HCT116 (cell line): ENCODE data around the gene ACADVL. TPM values are rescaled to one million over a fixed set of nuclear protein-coding genes. Genes with fewer than 3 reads are reported as not detected.

Experiments used
- ATAC-seq: fragments of 200-7000 bp; cut with Tn5 transposase; 2 replicates; pipeline ENCODE4 v1.9.1; 2020; ENCODE audit warnings: mild to moderate bottlenecking, moderate library complexity
- BruUV-seq: library from RNA; stranded (reverse); fragments of 400-500 nt; replicated peaks from 2 replicates; lab custom pipeline; 2021; lab: Mats Ljungman, UMichigan
- CTCF ChIA-PET: fragments of 300-600 bp; sonication (Branson Sonifier 250); formaldehyde crosslinking; loops from one replicate; lab custom pipeline; 2021; ENCODE audit warnings: antibody characterized with exemption; lab: Charles Lee
- POLR2A ChIA-PET: fragments of 300-600, 350-600 bp; sonication (Branson Sonifier 250); formaldehyde crosslinking; loops from one replicate; lab custom pipeline; 2021; ENCODE audit warnings: antibody characterized with exemption; lab: Charles Lee
- RAD21 ChIA-PET, 2 experiments: fragments of 300-600 bp; sonication (Branson Sonifier 250); formaldehyde crosslinking; loops; one replicate each; lab custom pipeline; 2023; ENCODE audit warnings: low total read pairs in 2 of 2; ENCODE audit not compliant: uncharacterized antibody in 2 of 2, unreplicated experiment in 2 of 2, low non-redundant PET in 1 of 2; lab: Charles Lee
- DNase-seq: peaks from one replicate; pipeline ENCODE4 v3.0.0-alpha.2; 2010; ENCODE audit warnings: low read depth, low spot score
- H2AFZ ChIP-seq: fragments of 200-600 bp; shearing (Covaris generic), sonication (generic); 2 replicates; pipeline ENCODE4 v1.6.1; 2017; ENCODE audit warnings: low read depth, mixed run types, mixed read lengths, antibody characterized with exemption, low read length; ENCODE audit not compliant: poor library complexity, severe bottlenecking
- H3K27ac ChIP-seq: 2 replicates; pipeline ENCODE4 v1.5.1; 2012; ENCODE audit warnings: low read depth, low read length
- H3K27me3 ChIP-seq: fragments of 200-600 bp; sonication (generic); 2 replicates; pipeline ENCODE4 v1.6.1; 2016; ENCODE audit warnings: mixed run types, low read length, mixed read lengths; ENCODE audit not compliant: insufficient read depth
- H3K36me3 ChIP-seq, 2 experiments: fragments of 200-500 bp in 1 of 2; fragments of 200-600 bp in 1 of 2; sonication (Bioruptor generic) in 1 of 2; sonication (generic) in 1 of 2; 2 replicates each; pipeline versions ENCODE4 v1.5.1 to v1.6.1; 2014 to 2016; ENCODE audit warnings: low read length in 2 of 2, inconsistent platforms in 1 of 2, mixed read lengths in 1 of 2, mixed run types in 1 of 2; ENCODE audit not compliant: insufficient read depth in 2 of 2, control insufficient read depth in 1 of 2
- H3K4me1 ChIP-seq, 2 experiments: fragments of 200-600 bp in 1 of 2; sonication (generic) in 1 of 2; 2 replicates each; pipeline versions ENCODE4 v1.5.1 to v1.6.1; 2012 to 2017; ENCODE audit warnings: low read length in 2 of 2, inconsistent platforms in 1 of 2, mild to moderate bottlenecking in 1 of 2, mixed read lengths in 1 of 2, mixed run types in 1 of 2, moderate library complexity in 1 of 2; ENCODE audit not compliant: insufficient read depth in 2 of 2, control insufficient read depth in 1 of 2
- H3K4me2 ChIP-seq: fragments of 200-600 bp; sonication (generic); 2 replicates; pipeline ENCODE4 v1.6.1; 2017; ENCODE audit warnings: mixed run types, low read length, mixed read lengths
- H3K4me3 ChIP-seq, 2 experiments: fragments of 200-600 bp in 1 of 2; sonication (generic) in 1 of 2; replicated peaks in 1 of 2; 2 replicates each; pipeline ENCODE4 v1.5.1; 2011 to 2016; ENCODE audit warnings: low read length in 2 of 2, control low read depth in 1 of 2, low read depth in 1 of 2, mild to moderate bottlenecking in 1 of 2, mixed read lengths in 1 of 2, mixed run types in 1 of 2
- H3K79me2 ChIP-seq: fragments of 200-600 bp; sonication (generic); 2 replicates; pipeline ENCODE4 v1.6.1; 2017; ENCODE audit warnings: mild to moderate bottlenecking, mixed run types, low read length, moderate library complexity, mixed read lengths; ENCODE audit not compliant: insufficient read depth
- H3K9ac ChIP-seq: fragments of 200-600 bp; sonication (generic); 2 replicates; pipeline ENCODE4 v1.6.1; 2016; ENCODE audit warnings: low read length, mixed read lengths
- H3K9me2 ChIP-seq: fragments of 200-600 bp; sonication (generic), shearing (Covaris generic); 2 replicates; pipeline ENCODE4 v1.6.1; 2017; ENCODE audit warnings: mixed run types, mild to moderate bottlenecking, moderate library complexity; ENCODE audit not compliant: insufficient read depth
- H3K9me3 ChIP-seq, 2 experiments: fragments of 200-500 bp in 1 of 2; fragments of 200-600 bp in 1 of 2; sonication (Bioruptor generic) in 1 of 2; sonication (generic) in 1 of 2; 2 replicates each; pipeline ENCODE4 v1.6.1; 2014 to 2017; ENCODE audit warnings: low read length in 2 of 2, mixed read lengths in 2 of 2, inconsistent platforms in 1 of 2, low read depth in 1 of 2, mild to moderate bottlenecking in 1 of 2, mixed run types in 1 of 2, moderate library complexity in 1 of 2; ENCODE audit not compliant: control insufficient read depth in 1 of 2, insufficient read depth in 1 of 2
- H4K20me1 ChIP-seq: fragments of 200-600 bp; sonication (generic), shearing (Covaris generic); 2 replicates; pipeline ENCODE4 v1.6.1; 2017; ENCODE audit warnings: mixed run types, mild to moderate bottlenecking, moderate library complexity; ENCODE audit not compliant: insufficient read depth
- EZH2phosphoT487 ChIP-seq: fragments of 200-600 bp; IDR thresholded peaks from 2 replicates; pipeline ENCODE4 v1.6.1; 2018; ENCODE audit warnings: antibody characterized with exemption, borderline replicate concordance
- POLR2AphosphoS5 ChIP-seq: IDR thresholded peaks from 2 replicates; pipeline ENCODE4 v1.6.1; 2011; ENCODE audit warnings: mild to moderate bottlenecking, low read depth, low read length, moderate library complexity
- RAD21 ChIP-seq: IDR thresholded peaks from 2 replicates; pipeline ENCODE4 v1.6.1; 2012; ENCODE audit warnings: low read depth, mild to moderate bottlenecking
- TCF7L2 ChIP-seq: IDR thresholded peaks from 2 replicates; pipeline ENCODE4 v1.7.0; 2011; ENCODE audit warnings: borderline replicate concordance, inconsistent platforms; ENCODE audit not compliant: insufficient read depth, insufficient read length; ENCODE audit errors: extremely low read depth
- ZNF274 ChIP-seq: fragments of 200-500 bp; sonication (Bioruptor generic); IDR thresholded peaks from 2 replicates; pipeline ENCODE4 v1.6.1; 2014; ENCODE audit warnings: mild to moderate bottlenecking, low read depth, low read length, inconsistent platforms
- intact Hi-C: fragments of 100-400 bp; cut with micrococcal nuclease; formaldehyde crosslinking; loops from 2 replicates; pipeline ENCODE4 v1.10.0; 2022
- total RNA-seq: library from RNA; stranded (reverse); gene quantifications from one replicate; pipeline ENCODE4 v1.2.1, GENCODE V29; 2021; ENCODE audit not compliant: unreplicated experiment
- TF ChIP-seq, protein P1 (sequence below): IDR thresholded peaks from 2 replicates; pipeline ENCODE4 v1.6.1; 2012

The ACADVL gene
- total RNA-seq, 1 experiment from 2014 or later: 554 TPM

DNA sequence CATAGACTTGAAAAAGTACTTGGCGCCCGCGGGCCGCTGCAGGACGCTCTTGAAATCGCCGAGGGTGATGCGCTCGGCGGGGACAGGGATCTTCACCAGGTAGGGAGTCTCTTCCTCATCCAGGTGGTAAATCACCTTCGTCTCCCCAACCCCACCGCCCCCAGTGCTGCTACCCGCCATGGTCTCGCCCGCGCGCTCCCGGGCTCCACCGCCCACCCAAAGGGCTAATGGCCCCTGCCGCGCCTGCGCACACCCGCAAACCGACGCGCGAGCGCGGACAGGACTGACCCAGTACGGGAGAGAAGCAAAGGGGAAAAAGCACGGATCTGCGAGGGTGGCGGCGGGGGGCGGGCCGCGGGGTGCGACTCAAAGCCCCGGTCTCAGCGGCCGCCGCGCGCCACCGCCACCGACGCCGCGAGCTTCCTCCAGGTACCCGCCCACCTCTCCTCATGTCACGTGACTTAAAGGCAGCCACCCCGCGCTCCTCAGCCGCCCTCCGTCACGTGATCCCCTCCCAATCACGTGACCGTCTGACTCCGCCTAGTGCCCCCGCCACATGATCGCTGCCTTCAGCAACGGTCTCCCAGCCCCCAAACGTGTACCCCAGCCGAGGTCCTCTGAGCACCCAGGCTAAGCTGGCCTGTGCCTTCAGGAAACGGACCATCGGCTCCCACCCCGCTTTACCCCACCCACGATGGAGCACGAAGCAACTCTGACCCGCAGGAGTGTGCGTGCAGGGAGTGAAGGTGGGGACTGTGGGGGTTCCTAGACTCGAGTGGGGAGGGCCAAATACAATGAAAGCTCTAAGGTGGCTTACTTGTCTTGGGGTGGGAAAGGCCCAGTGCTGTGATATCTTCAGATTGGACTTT, 14.6 kb downstream of the ACADVL start, which contains the start of gene DVL2 (continued):
- TF ChIP-seq TCF7L2: peak; percentile 89
- TF ChIP-seq EZH2phosphoT487: no peak
- TF ChIP-seq, protein P1, sequence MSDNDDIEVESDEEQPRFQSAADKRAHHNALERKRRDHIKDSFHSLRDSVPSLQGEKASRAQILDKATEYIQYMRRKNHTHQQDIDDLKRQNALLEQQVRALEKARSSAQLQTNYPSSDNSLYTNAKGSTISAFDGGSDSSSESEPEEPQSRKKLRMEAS: peak; percentile 93
- TF ChIP-seq ZNF274: no peak
- TF ChIP-seq, all 23 proteins: peak for 11

- DNase-seq (no peak), ATAC-seq (no peak)
- POLR2A ChIA-PET: interaction anchor here (0.7 to 2.6 kb wide), 2 partner anchors 16 to 73 kb away, joined by 3 to 19 read pairs; partner anchors contain the start of genes ACADVL and DLG4
- Histone ChIP-seq H2AFZ (no peak overlapping the region), H4K20me1 (peaks cover 4% of the 10 kb centered on the region; the same call in 1 of the 2 replicates), H3K4me1 (peaks cover 38 to 67% of the 10 kb centered on the region in 2 experiments), H3K4me3 (no peak overlapping the region), H3K27me3 (no peaks in the 10 kb centered on the region), H3K36me3 (peaks cover 24 to 32% of the 10 kb centered on the region in 2 experiments), H3K9ac (no peak overlapping the region), H3K9me2 (no peaks in the 10 kb centered on the region), H3K27ac (peak overlapping the region; percentile 92), H3K9me3 (no peaks in the 10 kb centered on the region), H3K4me2 (peak overlapping the region; percentile 83; the same call in 1 of the 2 replicates), H3K79me2 (peaks cover 80% of the 10 kb centered on the region)
- intact Hi-C loops: no loop called here
- no TSS peak for BruUV-seq
- TF ChIP-seq POLR2AphosphoS5 (peak; percentile 26; the same call in 1 of the 2 replicates), RAD21 (no peak)
- RAD21 ChIA-PET: interaction anchor here in 1 of 2 experiments (1.1 kb wide), 1 partner anchor 15 kb away, joined by 3 read pairs; no protein-coding TSS in a partner anchor
- CTCF ChIA-PET: interaction anchor here (1.8 kb wide), 1 partner anchor 15 kb away, joined by 5 read pairs; no protein-coding TSS in a partner anchor
Measured at GRCh38 chr17:7235693-7236665, 16.2 kb downstream of the ACADVL start.
